ENCODE results near the gene HDAC5.

Gene HDAC5

GRCh38 chr17:44087319-44087718 lies 36.1 kb downstream of the HDAC5 start:
- DNase-seq (ENCODE audit: low read depth in 2 of 2) = no peak

GRCh38 chr17:44086364-44087311 lies 36.8 kb downstream of the HDAC5 start:
- peak; percentile 6 to 37 for DNase-seq (ENCODE audit: low read depth in 2 of 2)

- DNase-seq (ENCODE audit: low read depth in 2 of 2) = no peak
Measured at GRCh38 chr17:44085908-44086307, 37.5 kb downstream of the HDAC5 start.

- no peak for DNase-seq (ENCODE audit: low read depth in 2 of 2)
Measured at GRCh38 chr17:44084921-44085320, 38.5 kb downstream of the HDAC5 start.

GRCh38 chr17:44084131-44084538 lies 39.3 kb downstream of the HDAC5 start:
- no peak for DNase-seq (ENCODE audit: low read depth in 2 of 2)

- no peak for DNase-seq (ENCODE audit: low read depth in 2 of 2)
Measured at GRCh38 chr17:44083250-44083849, 40.1 kb downstream of the HDAC5 start.

GRCh38 chr17:44082256-44082927 lies 41.0 kb downstream of the HDAC5 start:
- no peak for DNase-seq (ENCODE audit: low read depth in 2 of 2)

GRCh38 chr17:44081681-44082080 lies 41.8 kb downstream of the HDAC5 start:
- DNase-seq (ENCODE audit: low read depth in 2 of 2) = no peak

- DNase-seq (ENCODE audit: low read depth in 2 of 2) = no peak
Measured at GRCh38 chr17:44079877-44080821, 43.3 kb downstream of the HDAC5 start.

- DNase-seq (ENCODE audit: low read depth in 2 of 2) = no peak
Measured at GRCh38 chr17:44078412-44078811, 45.0 kb downstream of the HDAC5 start.

- DNase-seq (ENCODE audit: low read depth in 2 of 2) = no peak
Measured at GRCh38 chr17:44077595-44077909, 45.9 kb downstream of the HDAC5 start.

- DNase-seq (ENCODE audit: low read depth in 2 of 2) = no peak
Measured at GRCh38 chr17:44076716-44077594, 46.5 kb downstream of the HDAC5 start.

- DNase-seq (ENCODE audit: low read depth in 2 of 2) = no peak
Measured at GRCh38 chr17:44075598-44076293, 47.7 kb downstream of the HDAC5 start.

- DNase-seq (ENCODE audit: low read depth in 2 of 2) = no peak
Measured at GRCh38 chr17:44074911-44075285, 48.5 kb downstream of the HDAC5 start.

GRCh38 chr17:44074231-44074910 lies 49.1 kb downstream of the HDAC5 start:
- no peak for DNase-seq (ENCODE audit: low read depth in 2 of 2)

- no peak for DNase-seq (ENCODE audit: low read depth in 2 of 2)
Measured at GRCh38 chr17:44071772-44072171, 51.7 kb downstream of the HDAC5 start.

- DNase-seq (ENCODE audit: low read depth in 2 of 2) = peak in 1 of 2 donors; percentile 49
Measured at GRCh38 chr17:44071198-44071520, 52.3 kb downstream of the HDAC5 start.

GRCh38 chr17:44070455-44071197 lies 52.8 kb downstream of the HDAC5 start, which contains the start of gene G6PC3:
Gene G6PC3 (plus strand): TSS chr17:44070735. CDS start chr17:44070966, 231 bp downstream.
- DNase-seq (ENCODE audit: low read depth in 2 of 2) = peak; percentile 13 to 70

GRCh38 chr17:44069974-44070454 lies 53.4 kb downstream of the HDAC5 start:
- DNase-seq (ENCODE audit: low read depth in 2 of 2) = no peak
